ENCODE measurements around the gene MAP7. TPM values are rescaled to one million over a fixed set of nuclear protein-coding genes. Genes with fewer than 3 reads are reported as not detected.
A peak's percentile ranks its signal among the peaks of the same experiment; 100 is the strongest.

Gene MAP7
- total and polyA plus RNA-seq, 2 experiments from 2014 or later: 44.7 to 49.2 TPM

- Histone ChIP-seq H3K27ac (ENCODE audit: low read depth) (no peak overlapping the region), H3K4me3 (no peak overlapping the region), H3K9me2 (ENCODE audit: insufficient read depth) (no peaks in the 10 kb centered on the region), H4K20me1 (replicated peaks; ENCODE audit: insufficient read depth) (no peaks in the 10 kb centered on the region), H3F3A (replicated peaks; ENCODE audit: low read depth) (no peaks in the 10 kb centered on the region), H3K4me2 (0 out of 2 replicates have a peak overlapping the region, but pooled peaks have one; percentile 6), H3K4me1 (ENCODE audit: insufficient read depth) (peaks cover 25% of the 10 kb centered on the region), H3K36me3 (ENCODE audit: insufficient read depth) (no peaks in the 10 kb centered on the region), H3K27me3 (ENCODE audit: insufficient read depth) (no peaks in the 10 kb centered on the region), H3K79me2 (replicated peaks; ENCODE audit: insufficient read depth) (peaks cover 74% of the 10 kb centered on the region), H2AFZ (no peak overlapping the region)
- Mint-ChIP-seq H3K27ac (no peak overlapping the region; the same call in 1 of the 2 replicates), H3K4me1 (peaks cover 42% of the 10 kb centered on the region), H3K4me3 (no peak overlapping the region), H3K9me3 (no peaks in the 10 kb centered on the region), H3K36me3 (ENCODE audit: low read depth) (no peaks in the 10 kb centered on the region), H3K27me3 (ENCODE audit: insufficient read depth, low read depth, poor library complexity) (no peaks in the 10 kb centered on the region)
- ATAC-seq: no peak
- TF ChIP-seq REST (IDR thresholded peaks at IDR 0.05; ENCODE audit: unreplicated experiment) (no peak), ZNF462 (CRISPR knock-in tag; IDR thresholded peaks at IDR 0.05) (no peak), CREB1 (CRISPR knock-in tag; IDR thresholded peaks at IDR 0.05; ENCODE audit: low read depth) (no peak), ZNF114 (CRISPR knock-in tag; IDR thresholded peaks at IDR 0.05) (no peak), ETS1 (IDR thresholded peaks at IDR 0.05) (no peak), JUNB (IDR thresholded peaks at IDR 0.05; ENCODE audit: unreplicated experiment) (no peak), EZH2 (IDR thresholded peaks at IDR 0.05; ENCODE audit: low read depth, unreplicated experiment) (no peak), POLR2AphosphoS5 (IDR thresholded peaks at IDR 0.05; ENCODE audit: low read depth) (no peak), ZNF331 (CRISPR knock-in tag; IDR thresholded peaks at IDR 0.05; ENCODE audit: low read depth) (no peak), NANOG (IDR thresholded peaks at IDR 0.05; ENCODE audit: borderline replicate concordance) (no peak)
- DNase-seq (ENCODE audit: low spot score): no peak
These were observed 123.4 kb downstream of the MAP7 start for GRCh38 chr6:136426627-136427377.
